KG1 (cell line): ENCODE measurements around the gene SNTA1.
"Not testable (repeated sequence)": the region's sequence is repeated elsewhere in the genome, so short reads cannot be mapped to it uniquely, and the experiment has no call there.

Experiments
- DNase-seq: peaks from one replicate; lab custom pipeline; 2025; lab: John Stamatoyannopoulos, UW

The SNTA1 gene

GRCh38 chr20:33393609-33394008, 50.0 kb downstream of the SNTA1 start:
- no peak for DNase-seq

GRCh38 chr20:33391722-33392415, 51.7 kb downstream of the SNTA1 start:
- DNase-seq, result no peak

- DNase-seq, result not testable (repeated sequence)
Observed at GRCh38 chr20:33389326-33389725, 54.2 kb downstream of the SNTA1 start.

GRCh38 chr20:33388268-33388667, 55.3 kb downstream of the SNTA1 start:
- no peak for DNase-seq

GRCh38 chr20:33387177-33387576, 56.4 kb downstream of the SNTA1 start:
- DNase-seq, result no peak

GRCh38 chr20:33386673-33387072, 56.9 kb downstream of the SNTA1 start:
- DNase-seq, result no peak

GRCh38 chr20:33377366-33377765, 66.2 kb downstream of the SNTA1 start:
- DNase-seq, result no peak

- no peak for DNase-seq
Observed at GRCh38 chr20:33373735-33374605, 69.6 kb downstream of the SNTA1 start.

- no peak for DNase-seq
Observed at GRCh38 chr20:33372993-33373441, 70.5 kb downstream of the SNTA1 start.

- no peak for DNase-seq
Observed at GRCh38 chr20:33370291-33370690, 73.3 kb downstream of the SNTA1 start.

GRCh38 chr20:33362898-33363297, 80.7 kb downstream of the SNTA1 start:
- no peak for DNase-seq

- DNase-seq, result no peak
Observed at GRCh38 chr20:33359399-33360261, 83.9 kb downstream of the SNTA1 start.
